Gastrocnemius medialis (tissue), 4 donors: ENCODE measurements around the gene C22orf31.

Source experiments
- CTCF ChIP-seq, 5 experiments: fragments of 450-650 bp in 3 of 5; fragments of 200-600 bp in 2 of 5; sonication (generic) in 2 of 5; IDR thresholded peaks in 4 of 5; conservative IDR thresholded peaks in 1 of 5; 1 replicate in 4 of 5; 2 replicates in 1 of 5; pipeline ENCODE4 v1.5.1; 2016 to 2019; ENCODE audit warnings: antibody characterized with exemption in 5 of 5, mild to moderate bottlenecking in 3 of 5, moderate library complexity in 3 of 5
- POLR2A ChIP-seq, 2 donors: fragments of 450-650 bp; IDR thresholded peaks; one replicate each; pipeline ENCODE4 v1.6.1; 2017; ENCODE audit warnings: antibody characterized with exemption in 2 of 2, mild to moderate bottlenecking in 2 of 2, moderate library complexity in 2 of 2

- no peak for TF ChIP-seq CTCF (IDR thresholded peaks at IDR 0.05 in 4 of 5, conservative IDR thresholded peaks at IDR 0.05 in 1 of 5)
- TF ChIP-seq POLR2A (IDR thresholded peaks at IDR 0.05), result no peak
Observed at GRCh38 chr22:29055192-29055830, 6.3 kb downstream of the C22orf31 start.
